ENCODE measurements around the gene WNT1.

DNA sequence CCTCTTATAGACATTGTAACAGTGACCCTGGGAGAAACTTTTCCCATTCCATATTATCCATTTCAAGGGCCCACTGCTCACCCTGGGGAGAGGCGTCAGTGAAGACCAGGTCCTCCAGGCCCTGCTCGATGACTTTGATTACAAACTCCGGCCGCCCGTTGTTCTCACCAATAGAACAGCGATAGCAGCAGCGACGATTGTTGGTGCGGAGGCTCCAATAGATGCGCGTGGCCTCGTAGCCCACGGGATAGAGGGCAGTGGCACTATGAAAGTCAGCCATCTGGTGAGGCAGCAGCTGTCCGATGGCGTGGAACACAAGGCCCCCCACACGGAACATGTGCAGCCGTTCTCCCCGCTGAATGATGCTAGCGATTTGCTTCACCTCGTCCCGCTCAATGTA, 48.0 kb downstream of the WNT1 start:
- TF ChIP-seq, protein P1, sequence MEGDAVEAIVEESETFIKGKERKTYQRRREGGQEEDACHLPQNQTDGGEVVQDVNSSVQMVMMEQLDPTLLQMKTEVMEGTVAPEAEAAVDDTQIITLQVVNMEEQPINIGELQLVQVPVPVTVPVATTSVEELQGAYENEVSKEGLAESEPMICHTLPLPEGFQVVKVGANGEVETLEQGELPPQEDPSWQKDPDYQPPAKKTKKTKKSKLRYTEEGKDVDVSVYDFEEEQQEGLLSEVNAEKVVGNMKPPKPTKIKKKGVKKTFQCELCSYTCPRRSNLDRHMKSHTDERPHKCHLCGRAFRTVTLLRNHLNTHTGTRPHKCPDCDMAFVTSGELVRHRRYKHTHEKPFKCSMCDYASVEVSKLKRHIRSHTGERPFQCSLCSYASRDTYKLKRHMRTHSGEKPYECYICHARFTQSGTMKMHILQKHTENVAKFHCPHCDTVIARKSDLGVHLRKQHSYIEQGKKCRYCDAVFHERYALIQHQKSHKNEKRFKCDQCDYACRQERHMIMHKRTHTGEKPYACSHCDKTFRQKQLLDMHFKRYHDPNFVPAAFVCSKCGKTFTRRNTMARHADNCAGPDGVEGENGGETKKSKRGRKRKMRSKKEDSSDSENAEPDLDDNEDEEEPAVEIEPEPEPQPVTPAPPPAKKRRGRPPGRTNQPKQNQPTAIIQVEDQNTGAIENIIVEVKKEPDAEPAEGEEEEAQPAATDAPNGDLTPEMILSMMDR (IDR thresholded peaks at IDR 0.05) = no peak
- no peak for TF ChIP-seq POLR2A (IDR thresholded peaks at IDR 0.05)
